Mesodermal cell (in vitro differentiated cells): ENCODE results near the gene VWA2.
A peak's percentile ranks its signal among the peaks of the same experiment; 100 is the strongest.

Experiments
- H3K27ac ChIP-seq: 2 replicates; pipeline ENCODE4 v1.7.0; 2013; ENCODE audit warnings: mild to moderate bottlenecking, low read depth, low read length, moderate library complexity; ENCODE audit not compliant: severe bottlenecking
- H3K36me3 ChIP-seq: 2 replicates; pipeline ENCODE4 v1.7.1; 2013; ENCODE audit warnings: mild to moderate bottlenecking, low read length, moderate library complexity; ENCODE audit not compliant: control insufficient read depth, insufficient read depth
- H3K4me1 ChIP-seq: one replicate; pipeline ENCODE4 v1.7.1; 2013; ENCODE audit warnings: mild to moderate bottlenecking, low read length; ENCODE audit not compliant: insufficient read depth, control insufficient read depth, poor library complexity, severe bottlenecking
- H3K4me3 ChIP-seq: 2 replicates; pipeline ENCODE4 v1.7.0; 2013; ENCODE audit warnings: low read length, control low read depth, mild to moderate bottlenecking; ENCODE audit not compliant: insufficient read depth, poor library complexity, severe bottlenecking; ENCODE audit errors: extremely low read depth
- H3K9me3 ChIP-seq: 2 replicates; pipeline ENCODE4 v1.7.1; 2013; ENCODE audit warnings: mild to moderate bottlenecking, low read length, moderate library complexity; ENCODE audit not compliant: control insufficient read depth
- WGBS, 2 experiments: methylation state at CpG; one replicate each; pipeline ENCODE4 v1.1.5; 2013; ENCODE audit warnings: missing lambda C conversion rate in 2 of 2; ENCODE audit not compliant: insufficient coverage in 2 of 2; 5-methylcytosine and 5-hydroxymethylcytosine counted together

Gene VWA2

DNA sequence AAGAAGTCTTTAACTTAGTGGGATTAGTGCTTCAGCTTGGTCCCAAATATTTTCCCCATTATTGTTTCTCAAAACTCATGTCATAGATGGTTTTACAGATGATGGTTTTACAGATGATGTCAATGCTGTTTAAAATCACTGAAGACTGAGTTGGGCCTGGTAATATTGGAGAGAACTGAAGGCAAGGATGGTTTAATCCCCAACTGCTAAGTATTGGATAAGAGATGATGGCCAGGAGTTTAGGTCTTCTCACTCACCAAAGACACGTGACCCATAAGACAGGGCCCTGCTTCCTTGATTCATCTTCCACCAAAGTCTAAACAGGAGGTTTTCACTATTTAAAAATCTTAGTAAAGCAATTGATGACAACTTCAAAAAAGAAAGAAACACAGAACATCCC lies 56.3 kb downstream of the VWA2 start:
- Histone ChIP-seq H3K27ac (no peak overlapping the region), H3K9me3 (peaks cover 17% of the 10 kb centered on the region), H3K4me3 (no peak overlapping the region), H3K4me1 (no peaks in the 10 kb centered on the region), H3K36me3 (peaks cover 70% of the 10 kb centered on the region)
- WGBS, 2 experiments, result 0% methylated on average over 1 of the region's 1 CpG; no CpG with 5 or more reads in 1 of the 2 experiments

DNA sequence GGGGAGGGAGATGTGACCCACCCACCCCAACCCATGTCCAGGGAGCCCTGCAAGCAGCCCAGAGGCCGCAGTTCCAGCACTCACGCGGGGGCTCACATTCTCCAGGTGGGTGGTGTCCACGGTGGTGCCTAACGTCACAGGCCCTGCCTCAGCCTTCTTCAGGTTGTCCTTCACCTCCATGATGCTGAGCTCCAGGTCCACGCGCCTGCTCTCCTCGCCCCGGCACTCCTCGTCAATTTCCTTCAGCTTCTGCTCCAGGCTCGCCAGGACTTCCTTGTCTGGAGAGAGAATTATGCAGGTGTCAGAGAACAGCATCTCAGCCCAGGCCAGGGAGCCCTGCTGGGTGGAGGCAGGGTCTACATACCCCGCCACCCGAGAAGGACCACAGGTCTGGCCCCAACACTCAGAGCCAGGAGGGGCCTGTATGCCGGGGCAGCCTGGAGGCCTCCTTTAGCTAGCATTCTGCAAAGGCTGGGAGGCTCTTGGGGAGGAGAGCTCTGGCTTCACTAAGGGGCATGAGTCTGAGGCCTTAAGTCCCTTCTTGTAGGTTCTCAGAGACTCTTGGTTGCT lies 58.2 kb downstream of the VWA2 start:
- no peak overlapping the region for H3K4me3 ChIP-seq
- peaks cover 78% of the 10 kb centered on the region for H3K36me3 ChIP-seq
- peaks cover 17% of the 10 kb centered on the region for H3K9me3 ChIP-seq
- H3K4me1 ChIP-seq, result no peaks in the 10 kb centered on the region
- H3K27ac ChIP-seq, result no peak overlapping the region
- 94 to 98% methylated on average over 8 to 13 of the region's 14 CpGs for WGBS, 2 experiments

DNA sequence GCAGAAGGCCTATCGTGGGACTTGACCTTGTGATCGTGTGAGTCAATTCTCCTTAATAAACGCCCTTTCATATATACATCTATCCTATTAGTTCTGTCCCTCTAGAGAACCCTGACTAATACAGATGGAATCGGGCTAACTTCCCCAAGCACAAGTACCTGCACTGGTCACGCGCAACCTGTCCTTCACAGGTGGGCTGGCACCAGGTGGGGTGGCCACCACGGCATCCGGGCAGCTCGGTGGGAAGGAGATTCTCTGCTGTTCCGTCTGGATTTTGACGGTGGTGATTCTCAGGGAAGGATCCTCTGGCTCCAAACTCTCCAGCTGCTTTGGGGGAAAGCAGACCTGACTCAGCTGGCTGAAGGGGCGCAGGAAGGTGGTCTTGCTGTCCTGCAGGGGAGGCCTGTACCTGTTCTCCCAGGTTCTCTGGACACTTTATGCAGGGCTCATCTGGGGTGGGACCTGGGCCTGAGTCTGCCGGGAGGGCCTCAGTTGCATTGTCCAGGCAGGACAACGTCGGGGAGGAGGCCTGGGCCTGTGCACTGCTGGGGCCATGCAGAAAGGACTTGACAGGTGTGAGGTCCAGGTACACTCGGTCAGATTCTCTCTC lies 61.1 kb downstream of the VWA2 start:
- Histone ChIP-seq H3K4me1 (peaks cover 9% of the 10 kb centered on the region), H3K27ac (no peak overlapping the region), H3K9me3 (peaks cover 17% of the 10 kb centered on the region), H3K4me3 (no peak overlapping the region), H3K36me3 (peaks cover 72% of the 10 kb centered on the region)
- WGBS, 2 experiments, result 91 to 92% methylated on average over 16 of the region's 16 CpGs

DNA sequence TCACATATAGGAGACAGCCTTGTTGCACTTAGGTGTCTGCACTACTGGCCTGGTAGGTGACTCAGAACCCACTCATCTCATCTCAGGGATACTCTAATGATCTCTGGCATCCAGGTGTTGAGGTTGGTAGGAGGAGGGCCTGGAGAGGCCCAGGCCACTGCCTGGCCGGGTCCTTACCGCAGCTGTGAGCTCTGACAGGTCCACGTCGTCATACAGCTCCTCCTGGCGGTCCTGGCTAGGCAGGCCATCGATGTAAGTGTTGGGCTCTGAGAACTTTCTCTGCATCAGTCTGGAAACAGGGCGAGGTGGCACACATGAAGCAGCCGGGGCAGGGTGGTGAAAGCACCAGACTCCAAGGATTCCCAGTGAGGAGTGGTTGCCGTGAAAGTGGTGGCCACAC lies 62.1 kb downstream of the VWA2 start:
- H3K4me1 ChIP-seq, result peaks cover 9% of the 10 kb centered on the region
- peaks cover 6% of the 10 kb centered on the region for H3K9me3 ChIP-seq
- no peak overlapping the region for H3K27ac ChIP-seq
- H3K36me3 ChIP-seq, result peaks cover 62% of the 10 kb centered on the region
- H3K4me3 ChIP-seq, result no peak overlapping the region
- WGBS, 2 experiments, result 95 to 98% methylated on average over 9 of the region's 9 CpGs

DNA sequence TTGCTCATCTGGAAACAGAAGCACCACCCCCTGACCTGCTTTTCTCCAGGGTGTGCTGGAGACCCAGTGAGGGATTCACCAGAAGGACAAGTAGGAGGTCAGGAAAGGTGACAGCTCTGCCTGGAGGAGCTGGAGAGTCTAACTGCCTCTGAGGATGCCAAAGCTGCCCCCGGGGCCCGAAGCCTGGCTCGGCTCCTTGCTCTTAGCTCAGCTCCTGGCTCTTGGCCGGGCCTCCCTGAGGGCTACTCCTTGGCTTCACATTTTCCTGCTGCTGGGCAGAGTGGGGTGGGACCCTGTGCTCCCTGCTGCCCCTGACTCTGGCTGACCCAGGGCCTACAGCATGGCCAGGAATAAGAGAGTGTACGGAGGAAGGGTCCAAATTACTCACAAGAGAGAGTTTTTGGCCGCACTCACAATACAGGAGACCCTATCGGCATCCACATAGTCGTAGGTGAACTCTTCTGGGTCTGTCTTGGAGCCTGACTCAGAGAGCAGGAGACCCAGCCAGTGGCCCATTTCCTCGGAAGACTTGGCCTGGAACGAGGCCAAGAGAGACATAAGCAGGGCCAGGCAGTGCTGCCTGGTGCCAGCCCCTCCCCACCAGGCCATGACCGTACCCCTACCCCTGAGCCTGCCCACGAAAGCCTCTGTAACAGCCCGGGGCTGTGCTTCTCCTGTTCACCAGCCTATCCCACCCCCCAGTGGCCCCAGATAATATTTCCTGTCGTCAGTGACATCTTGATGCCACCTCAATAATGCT lies 63.1 kb downstream of the VWA2 start:
- WGBS, 2 experiments, result 91 to 96% methylated on average over 10 to 11 of the region's 14 CpGs
- Histone ChIP-seq H3K36me3 (peaks cover 52% of the 10 kb centered on the region), H3K27ac (no peak overlapping the region)

DNA sequence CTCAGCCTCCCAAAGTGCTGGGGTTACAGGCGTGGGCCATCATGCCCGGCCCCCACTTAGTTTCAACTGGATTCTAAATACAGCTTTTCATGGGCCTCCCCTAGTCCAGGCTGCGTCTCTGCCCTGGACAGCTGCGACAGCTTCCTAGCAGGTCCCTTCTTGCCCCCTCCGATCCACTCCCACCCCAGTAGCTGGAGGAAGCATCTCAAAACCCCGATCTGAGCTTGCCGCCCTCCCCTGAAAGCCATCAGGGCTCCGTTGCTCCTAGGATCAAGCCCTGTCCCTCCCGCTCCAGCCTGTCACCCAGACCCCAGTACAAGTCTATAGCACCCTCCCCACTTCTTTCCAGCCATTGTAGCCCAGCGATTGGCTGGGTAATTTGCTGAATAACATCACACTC lies 64.5 kb downstream of the VWA2 start:
- H3K4me1 ChIP-seq, result peaks cover 29% of the 10 kb centered on the region
- WGBS, 2 experiments, result 67 to 87% methylated on average over 7 to 9 of the region's 10 CpGs
- H3K9me3 ChIP-seq, result no peaks in the 10 kb centered on the region
- no peak overlapping the region for H3K27ac ChIP-seq
- H3K36me3 ChIP-seq, result peaks cover 48% of the 10 kb centered on the region
- H3K4me3 ChIP-seq, result no peak overlapping the region

More for the DNA sequence above, 63.1 kb downstream of the VWA2 start:
- H3K4me3 ChIP-seq, result no peak overlapping the region
- no peaks in the 10 kb centered on the region for H3K9me3 ChIP-seq
- H3K4me1 ChIP-seq, result peaks cover 16% of the 10 kb centered on the region

DNA sequence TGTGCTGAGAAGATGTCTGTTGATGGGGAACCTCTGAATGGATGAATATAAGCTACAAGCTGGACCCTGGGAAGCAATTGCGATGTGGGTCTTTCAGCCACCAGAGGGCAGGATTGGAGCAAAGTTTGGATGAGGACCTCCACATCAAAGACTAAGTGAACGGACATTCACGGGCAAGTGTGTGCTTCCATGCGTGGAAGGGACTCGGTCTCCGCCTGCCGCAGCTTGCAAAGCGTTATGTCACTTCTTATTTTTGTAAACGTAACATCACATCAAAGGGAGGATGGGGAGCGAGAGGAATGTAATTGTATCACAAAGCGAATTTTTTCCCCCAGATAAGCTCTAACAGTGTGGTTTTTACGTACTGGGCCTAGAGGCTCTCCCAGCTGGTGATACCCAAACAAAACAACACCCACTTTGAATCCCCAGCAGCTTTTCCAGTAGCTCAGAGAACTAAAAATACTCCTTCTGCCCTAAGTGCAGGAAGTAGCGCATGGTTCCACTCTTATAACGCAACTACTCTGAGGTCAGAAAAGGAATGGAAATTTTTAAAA lies 65.0 kb downstream of the VWA2 start:
- H3K4me1 ChIP-seq, result peaks cover 30% of the 10 kb centered on the region
- peak overlapping the region; percentile 73 for H3K27ac ChIP-seq
- no peak overlapping the region for H3K4me3 ChIP-seq
- WGBS, 2 experiments, result 5 to 18% methylated on average over 8 of the region's 14 CpGs
- no peaks in the 10 kb centered on the region for H3K9me3 ChIP-seq
- H3K36me3 ChIP-seq, result peaks cover 48% of the 10 kb centered on the region

DNA sequence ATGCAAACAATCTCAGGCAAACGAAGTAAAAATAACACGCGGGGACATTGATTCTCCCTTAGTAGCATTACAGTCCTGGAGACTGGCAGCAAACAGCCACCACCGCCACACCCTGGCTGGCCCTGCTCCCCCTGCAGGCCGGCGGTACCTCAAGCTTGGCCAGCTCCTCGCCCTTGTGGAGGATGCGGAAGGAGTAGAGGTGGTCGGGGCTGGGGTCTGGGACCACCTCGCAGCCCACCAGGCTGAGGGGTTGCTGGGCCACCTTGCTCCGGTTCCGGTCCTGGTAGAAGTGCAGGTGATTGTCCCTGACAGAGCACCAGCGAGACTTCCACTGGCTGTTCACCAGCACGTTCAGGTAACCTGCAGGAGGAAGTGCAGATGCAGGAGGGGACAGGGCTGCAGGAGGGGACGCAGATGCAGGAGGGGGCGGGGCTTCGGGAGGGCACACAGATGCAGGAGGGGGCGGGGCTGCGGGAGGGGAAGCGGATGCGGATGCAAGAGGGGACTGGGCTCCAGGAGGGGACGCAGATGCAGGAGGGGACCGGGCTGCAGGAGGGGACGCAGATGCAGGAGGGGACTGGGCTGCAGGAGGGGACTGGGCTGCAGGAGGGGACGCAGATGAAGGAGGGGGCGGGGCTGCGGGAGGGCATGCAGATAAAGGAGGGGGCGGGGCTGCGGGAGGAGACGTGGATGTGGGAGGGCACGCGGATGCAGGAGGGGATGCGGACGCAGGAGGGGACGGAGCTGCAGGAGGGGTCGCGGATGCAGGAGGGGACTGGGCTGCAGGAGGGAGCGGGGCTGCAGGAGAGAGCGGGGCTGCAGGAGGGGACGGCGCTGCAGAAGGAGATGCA lies 65.7 kb downstream of the VWA2 start:
- Histone ChIP-seq H3K27ac (peak overlapping the region; percentile 73), H3K36me3 (peaks cover 47% of the 10 kb centered on the region), H3K9me3 (no peaks in the 10 kb centered on the region), H3K4me1 (peaks cover 36% of the 10 kb centered on the region), H3K4me3 (peak overlapping the region; percentile 23)
- 5 to 7% methylated on average over 24 to 28 of the region's 41 CpGs for WGBS, 2 experiments

DNA sequence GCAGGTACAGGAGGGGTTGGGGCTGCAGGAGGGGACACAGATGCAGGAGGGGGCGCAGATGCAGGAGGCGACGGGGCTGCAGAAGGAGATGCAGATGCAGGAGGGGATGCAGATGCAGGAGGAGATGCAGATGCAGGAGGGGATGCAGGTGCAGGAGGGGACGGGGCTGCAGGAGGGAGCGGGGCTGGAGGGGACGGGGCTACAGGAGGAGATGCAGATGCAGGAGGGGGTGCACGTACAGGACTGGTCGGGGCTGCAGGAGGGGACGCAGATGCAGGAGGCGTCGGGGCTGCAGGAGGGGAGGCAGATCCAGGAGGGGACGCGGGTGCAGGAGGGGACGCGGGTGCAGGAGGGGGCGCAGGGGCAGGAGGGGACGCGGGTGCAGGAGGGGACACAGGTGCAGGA lies 66.5 kb downstream of the VWA2 start:
- Histone ChIP-seq H3K27ac (no peak overlapping the region), H3K36me3 (peaks cover 40% of the 10 kb centered on the region), H3K4me1 (peaks cover 36% of the 10 kb centered on the region), H3K9me3 (no peaks in the 10 kb centered on the region), H3K4me3 (no peak overlapping the region)
- WGBS, 2 experiments, result 81 to 88% methylated on average over 10 to 18 of the region's 18 CpGs
